ENCODE measurements around the gene FCHSD2. TPM values are rescaled to one million over a fixed set of nuclear protein-coding genes. Genes with fewer than 3 reads are reported as not detected.

The FCHSD2 gene
- polyA plus RNA-seq, 3 donors = 14.5 to 43.5 (median 16.6) TPM

GRCh38 chr11:72971192-72971967 is 170.7 kb downstream of the FCHSD2 start:
- no peak overlapping the region for H3K4me2 ChIP-seq (replicated peaks; ENCODE audit: extremely low read depth, low read length, poor library complexity, severe bottlenecking)

More at GRCh38 chr11:72971192-72971967, 170.7 kb downstream of the FCHSD2 start:
- Mint-ChIP-seq H3K27me3 (ENCODE audit: low read depth in 3 of 3) (no peaks in the 10 kb centered on the region), H3K36me3 (peaks cover 23 to 31% of the 10 kb centered on the region in 2 donors), H3K27ac (peak overlapping the region in 4 of 7 donors; percentile 8 to 55 (median 31)), H3K4me3 (no peak overlapping the region), H3K9me3 (peaks cover 0 to 2% (median 0%) of the 10 kb centered on the region in 7 donors), H3K4me1 (peaks cover 61% of the 10 kb centered on the region)
- no peak overlapping the region for H2AFZ ChIP-seq (ENCODE audit: insufficient read depth, low read depth, low read length, poor library complexity, severe bottlenecking)
- no CpG with 5 or more reads among the region's 6 CpGs for WGBS (ENCODE audit: insufficient coverage)
- peaks cover 45 to 59% of the 10 kb centered on the region in 2 donors for H3K4me1 ChIP-seq (ENCODE audit: control insufficient read depth in 1 of 2, insufficient read depth in 2 of 2, low read length in 2 of 2)
- peaks cover 2 to 8% of the 10 kb centered on the region in 2 donors for H3K36me3 ChIP-seq (replicated peaks in 1 of 2; ENCODE audit: control insufficient read depth in 1 of 2, insufficient read depth in 2 of 2, low read length in 2 of 2)
- no peaks in the 10 kb centered on the region for H3K27me3 ChIP-seq (ENCODE audit: control insufficient read depth in 2 of 2, insufficient read depth in 2 of 2, low read length in 2 of 2)
- no peak overlapping the region for H3K9ac ChIP-seq (ENCODE audit: insufficient read depth, low read length, poor library complexity, severe bottlenecking)
- no peak overlapping the region for H3K4me3 ChIP-seq (replicated peaks in 1 of 3; ENCODE audit: low read depth in 2 of 3, low read length in 3 of 3)
- H3K79me2 ChIP-seq (ENCODE audit: insufficient read depth, low read length) = peaks cover 51% of the 10 kb centered on the region
- H3K27ac ChIP-seq (ENCODE audit: low read depth in 1 of 2, low read length in 2 of 2) = peak overlapping the region in 1 of 2 donors; percentile 52
- intact Hi-C loops (cut with micrococcal nuclease) = loop anchor here in 1 of 2 donors (5.0 to 10.0 kb wide), 2 partner anchors 53 to 171 kb away; partner anchors contain the start of gene FCHSD2
- no peak for DNase-seq
- no peaks in the 10 kb centered on the region for H4K20me1 ChIP-seq (ENCODE audit: insufficient read depth, low read length)
- no peak for TF ChIP-seq CTCF (IDR thresholded peaks at IDR 0.05)
- H3K9me3 ChIP-seq (replicated peaks in 1 of 2; ENCODE audit: control insufficient read depth in 1 of 2, insufficient read depth in 1 of 2, low read length in 2 of 2) = no peaks in the 10 kb centered on the region

Data from CD14-positive monocyte (primary cell).